Fibroblast of skin of right biceps (primary cell): ENCODE data around the gene TRIM25.
"Not testable (repeated sequence)": the region's sequence is repeated elsewhere in the genome, so short reads cannot be mapped to it uniquely, and the experiment has no call there.

Experiments used
- DNase-seq: peaks from one replicate; pipeline ENCODE4 v3.0.0-alpha.2; 2013

Gene TRIM25

GRCh38 chr17:56913867-56914580, at the start of gene TRIM25:
Gene TRIM25 (minus strand): TSS chr17:56914049. CDS start chr17:56913988, 61 bp downstream.
- peak; percentile 91 for DNase-seq

GRCh38 chr17:56960596-56961538, 47.0 kb upstream of the TRIM25 start, which contains the start of gene COIL:
Gene COIL (minus strand): TSS chr17:56961050. CDS start chr17:56961019, 31 bp downstream.
- peak; percentile 90 for DNase-seq

GRCh38 chr17:56956992-56957391, 43.1 kb upstream of the TRIM25 start:
- no peak for DNase-seq

- no peak for DNase-seq
Measured at GRCh38 chr17:56949595-56949994, 35.7 kb upstream of the TRIM25 start.

- DNase-seq = no peak
Measured at GRCh38 chr17:56948491-56948890, 34.6 kb upstream of the TRIM25 start.

GRCh38 chr17:56947741-56948140, 33.9 kb upstream of the TRIM25 start:
- DNase-seq = no peak

GRCh38 chr17:56945938-56946505, 32.2 kb upstream of the TRIM25 start:
- DNase-seq = no peak

GRCh38 chr17:56943505-56944125, 29.8 kb upstream of the TRIM25 start:
- DNase-seq = no peak

GRCh38 chr17:56939869-56940484, 26.1 kb upstream of the TRIM25 start:
- peak; percentile 64 for DNase-seq

- DNase-seq = not testable (repeated sequence)
Measured at GRCh38 chr17:56938206-56938605, 24.4 kb upstream of the TRIM25 start.

GRCh38 chr17:56937687-56938086, 23.8 kb upstream of the TRIM25 start:
- DNase-seq = no peak

GRCh38 chr17:56936697-56937322, 23.0 kb upstream of the TRIM25 start:
- no peak for DNase-seq

- no peak for DNase-seq
Measured at GRCh38 chr17:56935461-56935860, 21.6 kb upstream of the TRIM25 start.

GRCh38 chr17:56934280-56934679, 20.4 kb upstream of the TRIM25 start:
- DNase-seq = no peak

GRCh38 chr17:56933868-56934267, 20.0 kb upstream of the TRIM25 start:
- no peak for DNase-seq

- no peak for DNase-seq
Measured at GRCh38 chr17:56933151-56933745, 19.4 kb upstream of the TRIM25 start.

- no peak for DNase-seq
Measured at GRCh38 chr17:56930739-56931337, 17.0 kb upstream of the TRIM25 start.

- DNase-seq = peak; percentile 24
Measured at GRCh38 chr17:56929362-56929969, 15.6 kb upstream of the TRIM25 start.

- DNase-seq = no peak
Measured at GRCh38 chr17:56928586-56928985, 14.7 kb upstream of the TRIM25 start.

- DNase-seq = no peak
Measured at GRCh38 chr17:56926704-56927103, 12.9 kb upstream of the TRIM25 start.

GRCh38 chr17:56926270-56926669, 12.4 kb upstream of the TRIM25 start:
- no peak for DNase-seq
